Upper lobe of right lung (tissue), 1 donor: ENCODE data around the gene CCK. TPM values are rescaled to one million over a fixed set of nuclear protein-coding genes. Genes with fewer than 3 reads are reported as not detected.

Experiments used
- ATAC-seq: fragments of 200-7000 bp; cut with Tn5 transposase; one replicate; pipeline ENCODE4 v1.9.1; 2020; ENCODE audit warnings: mild to moderate bottlenecking, moderate library complexity
- DNase-seq: peaks from one replicate; pipeline ENCODE4 v3.0.0-alpha.2; 2020
- H3K27ac ChIP-seq: fragments of 200-600 bp; one replicate; pipeline ENCODE4 v1.8.0; 2022
- H3K27me3 ChIP-seq: fragments of 200-600 bp; one replicate; pipeline ENCODE4 v1.8.0; 2022; ENCODE audit warnings: mild to moderate bottlenecking
- H3K36me3 ChIP-seq: fragments of 200-600 bp; one replicate; pipeline ENCODE4 v1.8.0; 2022
- H3K4me1 ChIP-seq: fragments of 200-600 bp; one replicate; pipeline ENCODE4 v1.8.0; 2022
- H3K4me3 ChIP-seq: fragments of 200-600 bp; one replicate; pipeline ENCODE4 v1.8.0; 2022; ENCODE audit warnings: mild to moderate bottlenecking
- H3K9me3 ChIP-seq: fragments of 200-600 bp; one replicate; pipeline ENCODE4 v1.8.0; 2022
- CTCF ChIP-seq: fragments of 200-600 bp; IDR thresholded peaks from one replicate; pipeline ENCODE4 v1.8.0; 2022; ENCODE audit warnings: antibody characterized with exemption
- intact Hi-C: fragments of 100-400 bp; cut with DNase I; formaldehyde crosslinking; loops from one replicate; pipeline ENCODE4 v1.11.0; 2022
- total RNA-seq: library from RNA; stranded (reverse); fragmentation: NEBNext Ultra II Directional; extraction: Animal tissue kit (Norgen Biotek cat#: 25700); gene quantifications from one replicate; pipeline ENCODE4 v1.2.1, GENCODE V29; 2021
- donor health status: DM: no; HTN: yes; CAD: no; lungs with severe emphysema.

The CCK gene
- total RNA-seq, 1 donor from 2014 or later, result 0.67 TPM

GRCh38 chr3:42209917-42210316, 56.1 kb downstream of the CCK start:
- DNase-seq (no peak), ATAC-seq (no peak)
- H3K27me3 ChIP-seq, result no peaks in the 10 kb centered on the region
- no peak for TF ChIP-seq CTCF
- H3K9me3 ChIP-seq, result no peaks in the 10 kb centered on the region
- H3K4me1 ChIP-seq, result peaks cover 16% of the 10 kb centered on the region
- H3K27ac ChIP-seq, result no peak overlapping the region
- intact Hi-C loops, result no loop called here
- no peak overlapping the region for H3K4me3 ChIP-seq
- peaks cover 71% of the 10 kb centered on the region for H3K36me3 ChIP-seq

Other genes with a start within 250 kb of the CCK start
- gene TRAK1, start 174.8 kb downstream of the CCK start, total RNA-seq, result 49.6 TPM
- not detected for gene LYZL4, start 144.4 kb upstream of the CCK start, total RNA-seq
- 184 TPM for gene VIPR1, start 236.5 kb upstream of the CCK start, total RNA-seq